Small intestine (tissue), 7 donors: ENCODE data around the gene WIZ. TPM values are rescaled to one million over a fixed set of nuclear protein-coding genes. Genes with fewer than 3 reads are reported as not detected.
A peak's percentile ranks its signal among the peaks of the same experiment; 100 is the strongest.

Experiments
- DNase-seq, 2 donors: peaks; one replicate each; pipeline versions ENCODE4 v3.0.0 to v3.0.0-alpha.2; 2013
- FAIRE-seq: peaks from 2 replicates; lab custom pipeline; 2012; peaks lifted over from hg19 to GRCh38; lab: Jason Lieb, UNC
- H3K27ac ChIP-seq, 3 donors: one replicate each; pipeline ENCODE4 v1.5.1; 2013; ENCODE audit warnings: low read length in 2 of 3, mild to moderate bottlenecking in 2 of 3, control low read depth in 1 of 3, inconsistent platforms in 1 of 3, low read depth in 1 of 3, moderate library complexity in 1 of 3
- H3K27me3 ChIP-seq, 3 donors: one replicate each; pipeline ENCODE4 v1.6.1; 2013; ENCODE audit warnings: low read length in 3 of 3, inconsistent platforms in 1 of 3; ENCODE audit not compliant: control insufficient read depth in 3 of 3, insufficient read depth in 3 of 3
- H3K36me3 ChIP-seq, 3 donors: one replicate each; pipeline ENCODE4 v1.6.1; 2013; ENCODE audit warnings: low read length in 3 of 3, inconsistent platforms in 1 of 3, low read depth in 1 of 3, mild to moderate bottlenecking in 1 of 3, moderate library complexity in 1 of 3; ENCODE audit not compliant: control insufficient read depth in 3 of 3, insufficient read depth in 2 of 3
- H3K4me1 ChIP-seq, 3 donors: one replicate each; pipeline ENCODE4 v1.6.1; 2013; ENCODE audit warnings: low read length in 2 of 3, inconsistent platforms in 1 of 3, low read depth in 1 of 3, mild to moderate bottlenecking in 1 of 3, moderate library complexity in 1 of 3; ENCODE audit not compliant: control insufficient read depth in 3 of 3, insufficient read depth in 2 of 3
- H3K4me3 ChIP-seq, 3 donors: one replicate each; pipeline ENCODE4 v1.5.1; 2013; ENCODE audit warnings: low read length in 3 of 3, control low read depth in 1 of 3, inconsistent platforms in 1 of 3, low read depth in 1 of 3, mild to moderate bottlenecking in 1 of 3, moderate library complexity in 1 of 3
- H3K9me3 ChIP-seq, 2 donors: one replicate each; pipeline ENCODE4 v1.6.1; 2013; ENCODE audit warnings: low read depth in 1 of 2, low read length in 1 of 2; ENCODE audit not compliant: control insufficient read depth in 2 of 2, insufficient read depth in 1 of 2
- WGBS, 3 donors: extraction: QIAGEN DNeasy Blood & Tissue Kit; methylation state at CpG; one replicate each; pipeline ENCODE4 v1.1.7; 2013; 5-methylcytosine and 5-hydroxymethylcytosine counted together
- polyA plus RNA-seq, 4 donors: library from polyadenylated mRNA; stranded (reverse) in 3 of 4; unstranded in 1 of 4; fragments of 200-250 nt in 3 of 4; fragments of 120-200 nt in 1 of 4; gene quantifications; one replicate each; pipeline versions ENCODE4 v1.2.1 to v1.2.3, GENCODE V29; 2013
- donor health status: healthy with polysubstance abuse.
- donor health status: control.
- donor health status: control.
- donor health status: Bipolar disorder and iron deficiency.
- donor health status: healthy.

WIZ gene
- polyA plus RNA-seq, 4 donors: 7.0 to 19.6 (median 15.5) TPM

DNA sequence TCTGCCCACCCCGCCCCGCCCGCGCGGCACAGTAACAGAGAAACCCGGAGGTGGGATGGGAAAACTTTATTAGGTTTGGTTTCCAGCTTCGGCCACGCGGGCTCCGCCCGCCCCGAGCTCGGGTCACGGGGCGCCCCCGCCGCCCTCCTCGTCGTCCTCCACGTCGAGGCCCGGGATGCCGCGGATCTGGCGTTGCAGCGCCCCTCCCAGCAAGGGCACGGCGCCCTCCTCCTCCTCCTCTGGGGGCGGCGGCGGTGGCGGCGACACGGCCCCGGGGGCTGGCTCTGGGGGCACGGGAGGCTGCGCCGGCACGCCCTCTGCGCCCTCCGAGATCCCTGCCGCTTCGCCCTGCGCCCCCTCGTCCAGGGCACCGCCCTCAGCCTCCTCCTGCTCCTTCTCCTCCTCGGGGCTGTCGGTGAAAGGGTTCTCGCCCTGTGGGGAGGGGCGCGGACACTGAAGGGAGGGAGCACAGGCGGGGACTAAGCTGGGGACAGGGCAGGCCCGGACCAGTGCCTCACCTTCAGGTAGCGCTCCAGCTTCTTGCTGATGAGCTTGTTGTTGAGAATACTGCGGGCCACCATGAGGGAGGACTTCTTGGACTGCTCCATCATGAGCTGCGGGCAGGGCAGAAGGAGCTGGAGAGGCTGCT, 69.6 kb downstream of the WIZ start:
- Histone ChIP-seq H3K27ac (peak overlapping the region; percentile 72 to 87 (median 79)), H3K9me3 (no peaks in the 10 kb centered on the region), H3K36me3 (peaks cover 0 to 17% (median 2%) of the 10 kb centered on the region in 3 donors), H3K4me1 (peaks cover 0 to 10% (median 2%) of the 10 kb centered on the region in 3 donors), H3K27me3 (no peaks in the 10 kb centered on the region), H3K4me3 (peak overlapping the region; percentile 52 to 80 (median 70))
- DNase-seq: peak in 1 of 2 donors; percentile 71
- 1 to 2% (median 1%) methylated on average over 48 to 56 of the region's 56 CpGs for WGBS, 3 donors
- FAIRE-seq: no peak

DNA sequence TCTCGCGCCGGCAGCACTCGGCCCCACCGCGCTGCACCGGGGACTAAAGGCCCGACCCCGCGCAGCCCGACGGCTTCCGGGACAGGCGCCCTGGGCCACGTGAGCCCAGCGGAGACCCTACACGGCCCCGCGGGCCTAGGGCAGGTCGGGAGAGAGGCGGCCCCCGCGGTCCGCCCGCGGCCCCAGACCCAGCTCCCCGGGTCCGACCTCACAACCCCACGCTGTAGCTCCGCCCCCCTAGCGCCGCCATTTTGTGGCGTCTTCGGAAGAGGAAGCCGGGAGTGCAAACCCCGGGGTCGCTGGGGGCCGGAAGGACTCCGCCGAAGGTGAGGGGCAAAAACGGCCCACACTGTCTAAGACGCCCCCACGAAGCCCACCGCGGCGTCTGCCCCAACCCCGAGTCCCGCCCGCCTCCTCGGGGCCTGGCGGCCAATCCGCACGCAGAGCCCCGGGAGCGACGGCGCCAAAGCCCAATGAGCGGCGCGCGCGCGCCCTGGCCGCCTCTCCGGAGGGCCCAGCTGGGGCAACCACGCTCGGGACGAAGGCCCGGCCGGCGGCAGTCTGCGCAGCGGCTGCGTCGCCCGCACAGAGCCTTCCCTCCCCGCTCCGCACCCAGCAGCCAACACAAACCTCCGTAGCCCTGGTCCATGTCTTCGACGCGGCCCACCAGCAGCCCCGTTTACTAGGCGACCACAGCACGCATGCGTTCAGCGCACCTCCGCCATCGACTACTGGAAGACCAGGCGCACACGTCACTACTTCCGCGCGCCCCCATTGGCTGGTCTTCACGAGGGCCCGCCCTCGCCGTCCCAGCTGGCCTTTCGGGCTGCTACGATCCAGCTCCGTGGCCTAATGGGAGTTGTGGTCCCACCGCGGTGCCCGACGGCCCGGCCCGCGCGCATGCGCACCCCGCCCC, 70.4 kb downstream of the WIZ start, which contains the start of gene AKAP8:
TSS of gene AKAP8 (minus strand) at position 705 of the 916 bp plus-strand sequence. CDS start at position 649, 56 bp downstream.
- Histone ChIP-seq H3K4me1 (peaks cover 0 to 10% (median 2%) of the 10 kb centered on the region in 3 donors), H3K9me3 (no peaks in the 10 kb centered on the region), H3K4me3 (peak within 1 kb of the TSS; percentile 91 to 99 (median 93)), H3K36me3 (peaks cover 0 to 24% (median 3%) of the 10 kb centered on the region in 3 donors), H3K27ac (peak within 1 kb of the TSS; percentile 96 to 98 (median 96)), H3K27me3 (no peaks in the 10 kb centered on the region)
- FAIRE-seq (no peak), DNase-seq (peak; percentile 99)
- WGBS, 3 donors: 1% methylated on average over 76 to 111 of the region's 111 CpGs

DNA sequence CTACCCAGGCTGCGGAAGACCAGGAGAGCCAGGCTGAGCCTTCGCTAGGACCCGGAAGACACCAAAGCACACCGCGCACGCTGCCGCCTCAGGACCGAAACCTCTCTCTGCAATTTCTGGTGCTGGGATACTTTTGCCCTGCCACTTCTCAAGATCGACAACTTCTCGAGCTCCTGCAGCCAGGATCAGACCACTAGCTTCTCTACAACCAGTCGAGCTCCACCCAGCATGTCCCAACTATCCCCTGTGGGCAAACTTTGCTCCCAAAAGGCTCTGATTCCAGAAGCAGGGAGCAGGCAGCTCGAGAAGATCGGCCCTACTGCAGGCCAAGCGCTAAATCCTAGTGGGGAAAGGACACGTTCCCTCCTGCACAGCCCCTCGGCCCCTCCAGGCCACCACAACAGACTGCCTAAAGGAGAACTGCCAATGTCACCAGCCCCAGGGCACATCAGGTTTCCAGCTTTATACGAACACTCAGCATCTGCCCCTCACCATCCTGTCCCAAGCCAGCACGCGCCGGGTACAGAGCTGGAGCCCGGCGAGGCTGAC, 71.1 kb downstream of the WIZ start:
- DNase-seq (peak; percentile 68 to 75), FAIRE-seq (no peak)
- Histone ChIP-seq H3K9me3 (no peaks in the 10 kb centered on the region), H3K36me3 (peaks cover 0 to 32% (median 5%) of the 10 kb centered on the region in 3 donors), H3K27me3 (no peaks in the 10 kb centered on the region), H3K4me3 (peak overlapping the region; percentile 91 to 99 (median 93)), H3K4me1 (peaks cover 0 to 10% (median 2%) of the 10 kb centered on the region in 3 donors), H3K27ac (peak overlapping the region; percentile 96 to 98 (median 96))
- 0 to 1% (median 1%) methylated on average over 22 of the region's 22 CpGs for whole genome bisulfite sequencing, 3 donors

DNA sequence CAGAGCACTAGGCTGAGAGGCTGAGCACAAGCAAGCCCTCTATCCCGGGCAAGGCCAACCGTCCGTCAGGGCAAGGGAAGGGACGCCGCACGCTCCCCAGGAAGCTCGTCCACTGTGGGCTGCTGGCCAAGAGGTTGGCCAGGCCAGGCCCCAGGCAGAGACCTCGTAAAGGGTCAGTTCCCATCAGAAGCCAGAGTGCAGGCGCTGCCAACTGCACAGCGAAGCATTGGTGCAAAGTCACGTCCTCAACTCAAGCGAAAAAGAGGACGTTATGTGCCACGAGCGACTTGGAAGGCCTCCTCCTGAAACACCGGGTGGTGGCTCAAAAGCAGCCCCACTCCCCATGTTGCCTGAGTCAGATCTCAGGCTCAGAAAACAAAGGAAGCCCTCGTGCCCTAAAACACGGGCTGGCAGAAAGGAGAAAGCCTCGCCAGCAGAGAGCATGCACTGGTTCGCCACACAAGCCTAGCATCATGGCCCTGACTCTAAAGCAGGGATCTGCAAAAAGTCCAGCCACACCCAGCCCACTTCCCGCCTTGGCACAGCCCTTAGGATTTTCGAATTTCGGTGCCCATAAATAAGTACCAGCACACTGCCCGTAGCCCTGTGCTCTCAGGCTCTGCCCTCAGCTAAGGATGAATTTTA, 74.8 kb downstream of the WIZ start:
- Histone ChIP-seq H3K4me3 (no peak overlapping the region), H3K27me3 (no peaks in the 10 kb centered on the region), H3K36me3 (peaks cover 3 to 59% (median 21%) of the 10 kb centered on the region in 3 donors), H3K27ac (peak overlapping the region in 1 of 3 donors; percentile 33), H3K9me3 (no peaks in the 10 kb centered on the region), H3K4me1 (peaks cover 0 to 10% (median 2%) of the 10 kb centered on the region in 3 donors)
- 71 to 84% (median 78%) methylated on average over 24 of the region's 24 CpGs for WGBS, 3 donors
- DNase-seq (no peak), FAIRE-seq (no peak)

DNA sequence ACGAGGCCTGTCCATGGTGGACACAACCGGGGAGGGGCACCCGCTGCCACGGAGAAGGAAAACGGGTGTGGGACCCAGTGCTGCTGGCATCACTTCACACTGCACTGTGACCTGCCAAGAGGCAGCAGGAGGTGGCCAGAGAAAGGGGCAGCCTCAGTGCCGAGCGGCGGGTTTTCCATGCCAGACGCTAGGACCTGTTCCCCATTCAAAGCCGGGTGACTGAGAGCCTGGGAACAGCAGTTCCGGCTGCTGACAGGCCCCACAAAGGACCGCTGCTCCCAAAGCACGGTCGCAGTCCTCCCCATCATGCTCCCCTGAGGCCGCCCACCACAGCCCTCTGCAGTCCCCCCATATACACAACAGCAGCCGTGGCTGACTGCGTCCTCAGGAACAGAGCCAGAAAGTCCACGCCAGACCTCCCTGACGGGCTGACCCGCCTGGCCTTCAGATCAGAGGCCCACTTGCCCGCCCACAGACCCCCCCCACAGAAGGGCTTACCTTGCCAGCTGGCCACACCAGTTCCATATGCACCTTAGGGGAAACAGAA, 75.6 kb downstream of the WIZ start:
- peaks cover 5 to 67% (median 23%) of the 10 kb centered on the region in 3 donors for H3K36me3 ChIP-seq
- DNase-seq: no peak
- H3K27me3 ChIP-seq: no peaks in the 10 kb centered on the region
- FAIRE-seq: no peak
- H3K4me1 ChIP-seq: peaks cover 0 to 10% (median 2%) of the 10 kb centered on the region in 3 donors
- peak overlapping the region in 1 of 3 donors; percentile 33 for H3K27ac ChIP-seq
- no peaks in the 10 kb centered on the region for H3K9me3 ChIP-seq
- H3K4me3 ChIP-seq: no peak overlapping the region
- WGBS, 3 donors: 77 to 87% (median 83%) methylated on average over 20 to 21 of the region's 21 CpGs

DNA sequence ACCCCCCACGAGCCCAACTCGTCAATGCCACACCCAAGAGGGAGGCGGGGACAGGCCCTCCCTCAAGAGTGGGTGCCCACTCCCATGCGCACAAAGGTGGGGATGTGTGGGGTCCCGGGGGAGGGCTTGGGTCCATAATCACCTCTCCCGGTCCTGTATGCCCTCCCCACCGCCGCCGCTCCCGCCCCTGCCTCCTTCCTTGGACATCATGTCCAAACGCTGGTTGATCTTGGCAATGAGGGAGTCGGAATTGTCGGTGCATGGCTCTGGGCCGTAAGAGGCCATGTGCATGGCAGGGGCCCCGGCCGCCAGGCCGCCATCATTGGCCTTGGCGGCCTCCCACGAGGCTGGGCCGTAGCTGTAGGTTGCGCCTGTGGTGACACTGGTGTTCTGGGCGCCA, 76.1 kb downstream of the WIZ start:
- Histone ChIP-seq H3K9me3 (no peaks in the 10 kb centered on the region), H3K36me3 (peaks cover 5 to 72% (median 23%) of the 10 kb centered on the region in 3 donors), H3K27ac (no peak overlapping the region), H3K4me3 (no peak overlapping the region), H3K27me3 (no peaks in the 10 kb centered on the region), H3K4me1 (peaks cover 0 to 10% (median 2%) of the 10 kb centered on the region in 3 donors)
- FAIRE-seq (no peak), DNase-seq (no peak)
- WGBS, 3 donors: 89 to 91% (median 90%) methylated on average over 22 of the region's 22 CpGs

DNA sequence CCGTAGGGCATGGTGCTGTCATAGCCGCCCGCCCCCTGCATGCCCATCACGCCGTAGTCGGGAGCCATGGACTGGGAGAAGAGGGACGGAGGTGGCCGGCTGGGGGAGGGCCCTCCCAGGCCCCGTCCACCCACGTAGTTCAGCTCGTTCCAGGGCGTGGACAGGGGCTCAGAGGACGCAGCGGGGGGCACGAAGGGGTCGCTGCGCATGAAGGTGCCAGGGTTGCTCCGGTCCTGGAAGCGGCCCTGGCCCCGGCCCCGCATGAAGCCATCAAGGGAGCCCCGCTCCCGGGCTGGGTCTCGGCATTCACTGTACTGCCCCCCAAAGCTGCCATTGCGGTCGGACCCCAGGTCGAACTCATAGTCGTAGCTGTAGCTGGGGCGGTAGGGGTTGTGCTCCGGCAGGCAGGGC, 76.9 kb downstream of the WIZ start:
- Histone ChIP-seq H3K9me3 (no peaks in the 10 kb centered on the region), H3K4me1 (peaks cover 0 to 10% (median 2%) of the 10 kb centered on the region in 3 donors), H3K4me3 (no peak overlapping the region), H3K27me3 (no peaks in the 10 kb centered on the region), H3K27ac (no peak overlapping the region), H3K36me3 (peaks cover 5 to 80% (median 23%) of the 10 kb centered on the region in 3 donors)
- FAIRE-seq (no peak), DNase-seq (no peak)
- WGBS, 3 donors: 94 to 98% (median 95%) methylated on average over 30 of the region's 30 CpGs
